Suprapubic skin (tissue), 4 donors: ENCODE results near the gene KDM2B.

Experiments
- POLR2A ChIP-seq, 2 donors: fragments of 450-650 bp; IDR thresholded peaks; one replicate each; pipeline ENCODE4 v1.6.1; 2017; ENCODE audit warnings: antibody characterized with exemption in 2 of 2, mild to moderate bottlenecking in 2 of 2, moderate library complexity in 2 of 2
- POLR2AphosphoS5 ChIP-seq, 3 donors: sonication (generic); formaldehyde crosslinking; IDR thresholded peaks; one replicate each; pipeline ENCODE4 v1.6.1; 2017; ENCODE audit warnings: antibody characterized with exemption in 3 of 3
- TF ChIP-seq, protein P1 (sequence below), 2 donors: fragments of 200-600 bp in 1 of 2; fragments of 450-650 bp in 1 of 2; sonication (generic) in 1 of 2; IDR thresholded peaks; one replicate each; pipeline ENCODE4 v1.5.1; 2016 to 2019; ENCODE audit warnings: antibody characterized with exemption in 2 of 2, mild to moderate bottlenecking in 1 of 2, moderate library complexity in 1 of 2

DNA sequence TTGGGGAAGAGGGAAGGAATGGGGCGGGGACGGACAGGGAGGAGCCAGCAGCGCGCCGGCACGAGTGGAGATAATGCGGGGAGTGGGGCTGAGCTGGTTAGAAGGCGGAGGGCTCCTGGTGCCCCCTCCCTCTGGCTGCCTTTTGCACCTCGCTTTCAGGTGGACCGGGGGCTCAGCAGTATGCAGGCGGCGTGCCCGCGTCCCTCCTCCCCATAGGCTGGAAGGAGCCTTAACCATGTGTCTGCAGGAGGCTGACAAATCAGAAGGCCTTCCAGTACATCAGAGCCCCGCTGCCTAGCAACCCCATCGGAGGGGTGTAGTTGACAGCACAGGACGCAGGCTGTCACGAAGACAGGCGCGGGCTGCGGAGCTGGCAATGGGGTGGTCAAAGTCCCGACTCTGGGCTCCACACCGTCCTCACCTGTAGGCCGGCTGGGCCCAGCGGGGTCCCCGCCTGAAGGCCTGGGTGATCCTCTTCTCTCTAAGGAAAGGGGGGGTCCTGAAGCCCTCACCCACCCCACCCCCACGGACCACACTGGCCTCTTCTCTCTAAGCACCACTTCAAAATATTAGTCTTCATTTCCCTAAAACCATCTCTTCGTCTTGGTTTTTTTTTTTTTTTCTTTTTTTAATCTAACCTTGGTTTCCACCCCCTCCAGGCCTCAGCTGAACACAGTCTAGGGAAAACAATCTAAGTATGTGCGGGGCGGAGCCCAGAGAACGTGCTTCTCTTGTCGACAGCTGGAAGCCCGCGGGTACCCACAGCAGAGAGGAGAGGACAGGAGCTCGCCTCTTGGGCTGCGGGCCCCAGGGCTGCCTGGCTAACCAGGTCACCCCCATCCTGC lies 44.5 kb downstream of the KDM2B start:
- TF ChIP-seq, protein P1, sequence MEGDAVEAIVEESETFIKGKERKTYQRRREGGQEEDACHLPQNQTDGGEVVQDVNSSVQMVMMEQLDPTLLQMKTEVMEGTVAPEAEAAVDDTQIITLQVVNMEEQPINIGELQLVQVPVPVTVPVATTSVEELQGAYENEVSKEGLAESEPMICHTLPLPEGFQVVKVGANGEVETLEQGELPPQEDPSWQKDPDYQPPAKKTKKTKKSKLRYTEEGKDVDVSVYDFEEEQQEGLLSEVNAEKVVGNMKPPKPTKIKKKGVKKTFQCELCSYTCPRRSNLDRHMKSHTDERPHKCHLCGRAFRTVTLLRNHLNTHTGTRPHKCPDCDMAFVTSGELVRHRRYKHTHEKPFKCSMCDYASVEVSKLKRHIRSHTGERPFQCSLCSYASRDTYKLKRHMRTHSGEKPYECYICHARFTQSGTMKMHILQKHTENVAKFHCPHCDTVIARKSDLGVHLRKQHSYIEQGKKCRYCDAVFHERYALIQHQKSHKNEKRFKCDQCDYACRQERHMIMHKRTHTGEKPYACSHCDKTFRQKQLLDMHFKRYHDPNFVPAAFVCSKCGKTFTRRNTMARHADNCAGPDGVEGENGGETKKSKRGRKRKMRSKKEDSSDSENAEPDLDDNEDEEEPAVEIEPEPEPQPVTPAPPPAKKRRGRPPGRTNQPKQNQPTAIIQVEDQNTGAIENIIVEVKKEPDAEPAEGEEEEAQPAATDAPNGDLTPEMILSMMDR (IDR thresholded peaks at IDR 0.05), result no peak
- TF ChIP-seq POLR2A (IDR thresholded peaks at IDR 0.05) (no peak), POLR2AphosphoS5 (IDR thresholded peaks at IDR 0.05) (no peak)
